DND-41 (cell line): ENCODE measurements around the gene GREB1L.

Experiments used
- ATAC-seq: fragments of 200-7000 bp; cut with Tn5 transposase; 3 replicates; pipeline ENCODE4 v1.9.1; 2021; ENCODE audit warnings: low read depth; ENCODE audit not compliant: insufficient read depth
- DNase-seq: peaks from one replicate; pipeline ENCODE4 v3.0.0-alpha.2; 2020
- H2AFZ ChIP-seq: 2 replicates; pipeline ENCODE4 v1.6.0; 2012; ENCODE audit warnings: low read depth, low read length
- H3K27ac ChIP-seq: 2 replicates; pipeline ENCODE4 v1.5.1; 2012; ENCODE audit warnings: low read length, inconsistent platforms
- H3K27me3 ChIP-seq: fragments of 200-600 bp; sonication (generic); 2 replicates; pipeline ENCODE4 v1.6.0; 2012; ENCODE audit warnings: low read length, mild to moderate bottlenecking, inconsistent platforms; ENCODE audit not compliant: insufficient read depth, poor library complexity
- H3K36me3 ChIP-seq: 2 replicates; pipeline ENCODE4 v1.5.1; 2012; ENCODE audit warnings: low read length, inconsistent platforms; ENCODE audit not compliant: insufficient read depth
- H3K4me1 ChIP-seq: 2 replicates; pipeline ENCODE4 v1.5.1; 2012; ENCODE audit warnings: mild to moderate bottlenecking, low read length; ENCODE audit not compliant: insufficient read depth
- H3K4me2 ChIP-seq: 2 replicates; pipeline ENCODE4 v1.6.0; 2012; ENCODE audit warnings: mild to moderate bottlenecking, moderate library complexity, low read length, inconsistent platforms; ENCODE audit not compliant: insufficient read depth
- H3K4me3 ChIP-seq, 2 experiments: fragments of 200-600 bp in 1 of 2; shearing (Covaris generic) in 1 of 2; 2 replicates each; pipeline ENCODE4 v1.5.1; 2012 to 2016; ENCODE audit warnings: inconsistent platforms in 2 of 2, low read length in 2 of 2, mild to moderate bottlenecking in 2 of 2, low read depth in 1 of 2, moderate library complexity in 1 of 2
- H3K79me2 ChIP-seq: 2 replicates; pipeline ENCODE4 v1.6.0; 2012; ENCODE audit warnings: low read length, inconsistent platforms; ENCODE audit not compliant: insufficient read depth
- H3K9ac ChIP-seq: 2 replicates; pipeline ENCODE4 v1.6.0; 2012; ENCODE audit warnings: low read depth, mild to moderate bottlenecking, inconsistent platforms, low read length, moderate library complexity
- H3K9me3 ChIP-seq: 2 replicates; pipeline ENCODE4 v1.5.1; 2012; ENCODE audit warnings: low read length, moderate library complexity, mild to moderate bottlenecking, inconsistent platforms; ENCODE audit not compliant: insufficient read depth, severe bottlenecking
- H4K20me1 ChIP-seq: 2 replicates; pipeline ENCODE4 v1.6.0; 2012; ENCODE audit warnings: low read length; ENCODE audit not compliant: insufficient read depth
- EZH2 ChIP-seq: IDR thresholded peaks from 3 replicates; pipeline ENCODE4 v1.6.1; 2012; ENCODE audit warnings: borderline replicate concordance, low read depth, mild to moderate bottlenecking, moderate library complexity, low read length, inconsistent platforms; ENCODE audit not compliant: severe bottlenecking
- TF ChIP-seq, protein P1 (sequence below): IDR thresholded peaks from 2 replicates; pipeline ENCODE4 v1.5.1; 2012; ENCODE audit warnings: borderline replicate concordance, low read length, moderate library complexity, mild to moderate bottlenecking; ENCODE audit not compliant: poor library complexity, severe bottlenecking; ENCODE audit errors: extremely low read depth

Gene GREB1L

DNA sequence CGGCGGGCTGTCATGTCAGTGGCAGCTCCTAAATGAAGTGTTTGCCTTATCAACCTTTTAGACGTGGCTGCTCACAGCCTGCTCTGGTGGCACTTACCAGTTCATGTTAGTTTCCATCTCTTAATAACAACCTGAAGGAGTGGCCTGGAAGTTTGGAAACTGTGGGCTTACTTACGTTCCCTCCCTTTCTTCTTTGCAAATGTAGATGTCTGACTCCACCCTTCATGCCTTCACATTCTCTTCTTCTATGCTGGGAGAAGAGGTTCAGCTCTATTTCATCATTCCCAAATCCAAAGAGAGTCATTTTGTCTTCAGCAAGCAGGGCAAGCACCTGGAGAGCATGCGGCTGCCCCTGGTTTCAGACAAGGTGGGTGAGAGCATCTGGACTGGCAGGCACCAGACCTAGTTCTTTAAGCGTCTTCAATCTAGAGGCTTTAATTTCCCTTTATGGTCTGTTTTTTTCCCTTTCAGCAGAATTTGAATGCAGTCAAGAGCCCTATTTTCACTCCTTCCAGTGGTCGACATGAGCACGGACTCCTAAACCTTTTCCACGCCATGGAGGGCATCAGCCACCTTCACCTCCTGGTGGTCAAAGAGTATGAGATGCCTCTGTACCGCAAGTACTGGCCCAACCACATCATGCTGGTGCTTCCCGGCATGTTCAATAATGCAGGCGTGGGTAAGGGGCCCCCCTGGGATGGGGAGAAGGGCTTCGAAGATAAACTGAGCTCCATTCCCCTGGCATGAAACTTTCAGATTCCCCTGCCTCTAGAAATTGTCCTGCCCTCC, 266.1 kb downstream of the GREB1L start:
- H3K4me3 ChIP-seq = no peak overlapping the region
- H3K9ac ChIP-seq = no peak overlapping the region
- H3K36me3 ChIP-seq = no peaks in the 10 kb centered on the region
- DNase-seq (no peak), ATAC-seq (no peak)
- no peak overlapping the region for H2AFZ ChIP-seq
- H3K27ac ChIP-seq = no peak overlapping the region
- no peaks in the 10 kb centered on the region for H3K9me3 ChIP-seq
- no peak for TF ChIP-seq EZH2
- TF ChIP-seq, protein P1, sequence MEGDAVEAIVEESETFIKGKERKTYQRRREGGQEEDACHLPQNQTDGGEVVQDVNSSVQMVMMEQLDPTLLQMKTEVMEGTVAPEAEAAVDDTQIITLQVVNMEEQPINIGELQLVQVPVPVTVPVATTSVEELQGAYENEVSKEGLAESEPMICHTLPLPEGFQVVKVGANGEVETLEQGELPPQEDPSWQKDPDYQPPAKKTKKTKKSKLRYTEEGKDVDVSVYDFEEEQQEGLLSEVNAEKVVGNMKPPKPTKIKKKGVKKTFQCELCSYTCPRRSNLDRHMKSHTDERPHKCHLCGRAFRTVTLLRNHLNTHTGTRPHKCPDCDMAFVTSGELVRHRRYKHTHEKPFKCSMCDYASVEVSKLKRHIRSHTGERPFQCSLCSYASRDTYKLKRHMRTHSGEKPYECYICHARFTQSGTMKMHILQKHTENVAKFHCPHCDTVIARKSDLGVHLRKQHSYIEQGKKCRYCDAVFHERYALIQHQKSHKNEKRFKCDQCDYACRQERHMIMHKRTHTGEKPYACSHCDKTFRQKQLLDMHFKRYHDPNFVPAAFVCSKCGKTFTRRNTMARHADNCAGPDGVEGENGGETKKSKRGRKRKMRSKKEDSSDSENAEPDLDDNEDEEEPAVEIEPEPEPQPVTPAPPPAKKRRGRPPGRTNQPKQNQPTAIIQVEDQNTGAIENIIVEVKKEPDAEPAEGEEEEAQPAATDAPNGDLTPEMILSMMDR = no peak
- H3K79me2 ChIP-seq = no peaks in the 10 kb centered on the region
- no peaks in the 10 kb centered on the region for H3K4me1 ChIP-seq
- no peak overlapping the region for H3K4me2 ChIP-seq
- no peaks in the 10 kb centered on the region for H3K27me3 ChIP-seq
- H4K20me1 ChIP-seq = no peaks in the 10 kb centered on the region

DNA sequence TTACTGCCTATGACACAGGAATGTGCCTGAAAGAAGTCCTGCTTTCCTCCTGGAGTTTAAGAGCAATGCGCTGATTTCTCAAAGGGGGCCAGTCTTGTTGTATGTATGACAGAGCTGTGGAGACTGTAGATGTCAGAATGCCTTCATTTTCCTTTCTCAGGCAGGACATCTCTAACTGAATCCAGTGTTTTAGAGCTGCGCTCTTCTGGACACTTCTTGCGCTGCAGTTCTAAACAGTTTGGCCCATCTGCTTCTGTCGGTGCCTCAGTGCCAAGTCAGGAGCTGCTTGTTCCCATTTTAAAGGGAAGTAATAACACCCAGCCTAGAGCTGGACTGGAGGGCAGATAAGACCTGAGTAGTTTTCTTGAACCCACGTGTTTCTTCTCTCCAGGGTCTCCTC, 267.0 kb downstream of the GREB1L start:
- Histone ChIP-seq H3K9ac (no peak overlapping the region), H3K9me3 (no peaks in the 10 kb centered on the region), H3K27me3 (no peaks in the 10 kb centered on the region), H3K4me2 (no peak overlapping the region), H2AFZ (no peak overlapping the region), H3K4me3 (no peak overlapping the region), H3K79me2 (no peaks in the 10 kb centered on the region), H4K20me1 (no peaks in the 10 kb centered on the region), H3K27ac (no peak overlapping the region), H3K4me1 (no peaks in the 10 kb centered on the region), H3K36me3 (no peaks in the 10 kb centered on the region)
- ATAC-seq = 0 out of 3 replicates have a peak, but pooled peaks have one; percentile 17
- TF ChIP-seq, protein P1 = peak; percentile 13
- TF ChIP-seq EZH2 = no peak
- DNase-seq = no peak

DNA sequence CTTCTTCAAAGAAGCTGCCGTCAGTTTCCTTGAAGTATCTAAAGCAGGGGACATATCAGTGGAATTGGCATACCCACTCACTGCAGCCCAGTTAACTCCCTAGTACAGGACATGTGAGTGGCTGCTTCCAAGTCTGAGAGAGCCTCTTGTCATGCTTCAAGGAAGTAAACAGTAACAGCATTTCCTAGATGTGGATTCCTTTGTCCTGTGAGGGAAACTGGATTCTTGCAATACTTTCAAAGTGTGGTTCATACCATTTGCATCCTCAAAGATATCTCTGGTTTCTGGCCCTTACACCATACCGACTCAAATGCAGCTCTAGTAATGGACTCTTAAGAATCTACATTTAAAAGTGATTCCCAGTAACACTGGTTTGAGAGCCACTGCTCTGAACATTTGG, 271.3 kb downstream of the GREB1L start:
- no peaks in the 10 kb centered on the region for H3K36me3 ChIP-seq
- H4K20me1 ChIP-seq = no peaks in the 10 kb centered on the region
- ATAC-seq (no peak), DNase-seq (no peak)
- H3K27ac ChIP-seq = no peak overlapping the region
- no peak overlapping the region for H3K4me2 ChIP-seq
- H3K27me3 ChIP-seq = no peaks in the 10 kb centered on the region
- no peak overlapping the region for H3K4me3 ChIP-seq
- H3K9me3 ChIP-seq = no peaks in the 10 kb centered on the region
- H3K9ac ChIP-seq = no peak overlapping the region
- TF ChIP-seq EZH2 = no peak
- TF ChIP-seq, protein P1 = no peak
- H3K4me1 ChIP-seq = no peaks in the 10 kb centered on the region
- H3K79me2 ChIP-seq = no peaks in the 10 kb centered on the region
- no peak overlapping the region for H2AFZ ChIP-seq
